Dermis microvascular lymphatic vessel endothelial cell (primary cell): Measurements from ENCODE around the gene NKAIN1. TPM values are rescaled to one million over a fixed set of nuclear protein-coding genes. Genes with fewer than 3 reads are reported as not detected.
"Not testable (repeated sequence)": the region's sequence is repeated elsewhere in the genome, so short reads cannot be mapped to it uniquely, and the experiment has no call there.

ENCODE experiments used
- DNase-seq, 2 donors: peaks; one replicate each; pipeline versions ENCODE4 v3.0.0 to v3.0.0-alpha.2; 2010; ENCODE audit warnings: low read depth in 2 of 2
- total RNA-seq: library from RNA; depleted of rRNA; stranded (reverse); fragments of >200 nt; gene quantifications from 2 replicates; pipeline ENCODE4 v1.2.1, GENCODE V29; 2014

NKAIN1 gene
- total RNA-seq, 1 donor from 2014 or later, result not detected

DNA sequence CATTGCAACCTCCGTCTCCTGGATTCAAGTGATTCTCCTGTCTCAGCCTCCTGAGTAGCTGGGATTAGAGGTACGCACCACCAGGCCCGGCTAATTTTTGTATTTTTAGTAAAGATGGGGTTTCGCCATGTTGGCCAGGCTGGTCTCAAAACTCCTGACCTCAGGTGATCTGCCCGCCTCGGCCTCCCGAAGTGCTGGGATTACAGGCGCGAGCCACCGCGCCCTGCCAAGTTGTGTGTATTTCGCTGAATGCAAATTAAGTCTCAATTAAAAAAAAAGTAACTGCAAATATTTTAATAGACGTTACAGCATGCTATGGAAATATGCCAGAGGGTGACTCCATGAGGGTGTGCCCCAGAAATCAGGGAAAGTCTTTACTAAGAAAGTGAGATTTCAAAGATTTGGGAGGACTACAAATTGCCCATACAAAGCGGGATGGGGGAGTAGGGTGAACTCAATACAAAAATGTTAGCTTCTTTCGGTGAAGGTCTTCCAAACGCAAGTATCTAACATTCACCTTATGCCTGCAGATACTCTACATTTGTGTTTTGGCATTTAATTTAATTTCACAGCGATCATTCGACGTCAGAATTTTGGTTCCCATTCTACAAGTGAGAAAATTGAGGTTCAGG is 85.6 kb downstream of the NKAIN1 start:
- no peak for DNase-seq

DNA sequence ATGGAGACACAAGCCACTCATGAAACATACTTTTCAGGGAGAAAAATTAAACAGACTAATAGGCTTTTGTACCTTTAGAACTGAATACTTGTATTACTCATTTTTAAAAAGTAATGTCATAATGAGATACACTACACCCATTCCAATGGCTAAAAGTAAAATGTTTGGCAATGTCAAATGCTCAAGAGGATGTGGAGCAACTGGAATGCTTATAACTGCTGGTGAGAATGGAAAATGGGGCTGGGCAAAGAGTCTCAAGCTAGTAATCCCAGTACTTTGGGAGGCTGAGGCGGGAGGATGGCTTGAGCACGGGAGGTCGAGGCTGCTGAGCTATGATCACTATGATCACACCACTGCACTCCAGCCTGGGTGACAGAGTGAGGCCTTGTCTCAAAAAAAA is 86.3 kb downstream of the NKAIN1 start:
- no peak for DNase-seq

DNA sequence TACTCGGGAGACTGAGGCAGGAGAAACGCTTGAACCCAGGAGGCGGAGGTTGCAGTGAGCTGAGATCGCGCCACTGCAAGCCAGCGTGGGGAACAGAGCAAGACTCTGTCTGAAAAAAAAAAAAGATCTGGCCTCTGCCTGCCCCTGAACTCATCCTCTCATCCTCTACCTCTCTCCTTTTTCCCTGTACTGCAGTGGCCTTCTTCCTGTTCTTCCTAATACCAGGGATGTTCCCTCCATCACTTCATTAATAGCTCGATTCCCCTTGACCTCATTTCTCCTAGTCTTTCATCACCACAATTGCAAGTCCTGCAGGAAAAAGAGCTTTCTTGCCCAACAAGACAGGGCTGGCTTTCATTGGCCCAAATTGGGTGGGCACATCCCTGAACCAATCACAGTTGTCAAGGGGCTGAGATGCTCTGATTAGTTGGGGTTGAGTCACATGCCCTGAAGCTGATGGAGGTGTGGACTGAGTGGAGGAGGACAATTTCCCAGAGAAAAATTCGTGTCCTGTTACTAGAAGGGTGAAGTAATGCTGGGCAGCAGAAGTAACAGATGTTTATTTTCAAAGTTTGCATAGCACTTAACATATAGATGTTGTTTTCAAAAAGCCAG is 87.4 kb downstream of the NKAIN1 start:
- peak in 1 of 2 donors; percentile 5 for DNase-seq

DNA sequence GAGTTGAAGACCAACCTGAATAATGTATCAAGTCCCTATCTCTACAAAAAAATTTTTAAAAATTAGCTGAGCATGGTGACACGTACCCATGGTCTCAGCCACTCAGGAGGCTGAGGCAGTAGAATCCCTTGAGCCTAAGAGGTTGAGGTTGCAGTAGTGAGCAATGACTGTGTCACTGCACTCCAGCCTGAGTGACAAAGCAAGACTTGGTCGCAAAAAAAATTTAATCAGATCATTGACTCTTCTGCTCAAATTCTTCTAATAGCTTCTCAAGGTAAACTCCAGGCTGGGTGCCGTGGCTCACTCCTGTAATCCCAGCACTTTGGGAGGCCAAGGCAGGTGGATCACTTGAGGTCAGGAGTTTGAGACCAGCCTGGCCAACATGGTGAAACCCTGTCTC is 88.3 kb downstream of the NKAIN1 start:
- DNase-seq, result no peak

DNA sequence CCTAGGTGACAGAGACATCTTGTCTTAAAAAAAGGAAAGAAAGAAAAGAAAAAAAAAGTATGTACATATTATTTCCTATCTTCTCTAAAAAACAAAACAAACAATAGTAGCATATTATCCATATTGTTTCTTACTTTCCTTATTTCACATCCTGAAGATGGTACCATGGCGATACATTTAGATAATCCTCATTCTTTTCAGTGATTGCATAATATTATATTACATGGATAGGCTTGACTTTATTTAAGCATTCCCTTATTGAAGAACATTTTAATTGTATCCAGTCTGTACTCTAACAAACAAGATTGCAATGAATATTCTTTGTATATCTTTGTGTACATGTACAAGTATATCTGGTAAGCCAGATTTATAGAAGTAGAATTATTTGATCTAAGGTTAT is 91.3 kb downstream of the NKAIN1 start:
- DNase-seq, result no peak

DNA sequence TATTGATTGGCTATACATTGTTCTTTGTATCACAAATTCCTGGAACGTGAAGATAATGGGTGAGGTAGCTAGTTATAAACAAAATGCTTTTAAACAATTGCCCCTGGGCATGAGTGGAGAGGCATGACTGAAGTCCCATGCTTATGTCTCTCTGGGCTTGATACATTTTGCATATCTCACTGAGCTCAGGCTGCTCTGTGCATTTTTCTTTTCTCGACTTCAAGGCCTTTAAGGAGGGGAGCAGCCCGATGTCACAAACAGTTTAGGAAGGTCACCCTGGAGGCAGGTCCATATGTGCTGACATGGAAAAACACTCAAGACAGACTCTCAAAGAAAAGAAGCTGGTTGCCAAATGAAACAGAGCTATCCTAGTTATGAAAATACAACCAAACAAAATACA is 94.0 kb downstream of the NKAIN1 start:
- no peak for DNase-seq

DNA sequence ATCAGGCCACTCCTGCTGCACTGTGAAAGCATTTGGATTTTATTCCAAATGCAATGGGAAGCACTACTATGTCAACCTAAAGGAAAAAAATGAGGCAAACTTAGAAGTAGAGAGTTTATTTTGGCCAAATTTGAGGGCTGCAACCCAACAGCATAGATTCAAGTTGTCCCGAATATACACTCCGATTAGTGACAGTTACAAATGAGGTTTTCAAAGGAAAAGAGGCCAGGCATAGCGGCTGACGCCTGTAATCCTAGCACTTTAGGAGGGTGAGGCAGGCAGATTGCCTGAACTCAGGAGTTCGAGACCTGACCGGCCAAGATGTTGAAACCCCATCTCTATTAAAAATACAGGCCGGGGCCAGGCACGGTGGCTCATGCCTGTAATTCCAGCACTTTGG is 95.2 kb downstream of the NKAIN1 start:
- no peak for DNase-seq

DNA sequence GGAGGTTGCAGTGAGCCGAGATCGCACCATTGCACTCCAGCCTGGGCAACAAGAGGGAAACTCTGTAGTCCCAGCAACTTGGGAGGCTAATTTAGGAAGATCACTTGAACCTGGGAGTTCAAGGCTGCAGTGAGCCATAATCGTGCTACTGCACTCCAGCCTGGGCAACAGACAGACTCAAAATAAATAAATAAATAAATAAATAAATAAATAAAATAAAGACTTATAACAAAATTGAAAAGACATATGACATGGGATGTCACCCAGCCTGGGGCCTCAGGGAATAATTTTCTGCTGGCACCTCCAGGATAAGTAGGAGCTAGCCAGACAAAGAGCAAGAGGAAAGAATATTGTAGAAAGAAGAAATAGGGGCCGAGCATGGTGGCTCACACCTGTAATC is 96.2 kb downstream of the NKAIN1 start:
- no peak for DNase-seq

DNA sequence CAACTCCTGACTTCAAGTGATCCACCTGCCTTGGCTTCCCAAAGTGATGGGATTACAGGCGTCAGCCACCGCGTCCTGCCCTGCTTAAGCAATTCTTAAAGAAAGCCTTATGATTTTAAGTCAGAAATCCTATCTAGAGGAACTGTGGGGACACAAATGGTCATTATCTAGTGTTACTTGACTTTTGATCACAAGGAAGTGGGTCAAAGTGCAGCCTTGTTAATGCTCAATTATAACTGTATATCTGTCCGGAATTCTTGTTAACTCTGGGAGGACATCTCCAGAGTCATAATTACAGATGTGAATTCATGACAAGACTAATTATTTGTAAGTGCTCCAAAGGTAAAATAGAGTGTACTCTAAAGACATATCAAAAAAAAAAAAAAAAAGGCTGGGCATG is 97.3 kb downstream of the NKAIN1 start:
- no peak for DNase-seq

DNA sequence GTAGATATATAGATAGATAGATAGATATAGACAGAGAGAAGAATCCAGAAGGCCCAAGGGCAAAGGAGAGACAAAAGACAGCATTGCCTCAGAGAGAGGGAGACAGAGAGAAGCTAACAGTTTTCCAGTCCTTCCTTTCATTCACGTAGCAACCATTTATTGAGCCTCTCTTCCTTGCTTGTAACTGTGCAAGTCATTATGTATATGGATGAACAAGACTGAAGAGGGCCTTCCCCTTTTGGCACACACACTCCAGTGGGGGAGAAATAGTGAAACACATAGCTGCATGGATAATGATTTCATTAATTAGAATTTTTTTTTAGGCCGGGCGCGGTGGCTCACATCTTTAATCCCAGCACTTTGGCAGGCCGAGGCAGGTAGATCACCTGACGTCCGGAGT is 99.4 kb downstream of the NKAIN1 start:
- DNase-seq, result no peak

DNA sequence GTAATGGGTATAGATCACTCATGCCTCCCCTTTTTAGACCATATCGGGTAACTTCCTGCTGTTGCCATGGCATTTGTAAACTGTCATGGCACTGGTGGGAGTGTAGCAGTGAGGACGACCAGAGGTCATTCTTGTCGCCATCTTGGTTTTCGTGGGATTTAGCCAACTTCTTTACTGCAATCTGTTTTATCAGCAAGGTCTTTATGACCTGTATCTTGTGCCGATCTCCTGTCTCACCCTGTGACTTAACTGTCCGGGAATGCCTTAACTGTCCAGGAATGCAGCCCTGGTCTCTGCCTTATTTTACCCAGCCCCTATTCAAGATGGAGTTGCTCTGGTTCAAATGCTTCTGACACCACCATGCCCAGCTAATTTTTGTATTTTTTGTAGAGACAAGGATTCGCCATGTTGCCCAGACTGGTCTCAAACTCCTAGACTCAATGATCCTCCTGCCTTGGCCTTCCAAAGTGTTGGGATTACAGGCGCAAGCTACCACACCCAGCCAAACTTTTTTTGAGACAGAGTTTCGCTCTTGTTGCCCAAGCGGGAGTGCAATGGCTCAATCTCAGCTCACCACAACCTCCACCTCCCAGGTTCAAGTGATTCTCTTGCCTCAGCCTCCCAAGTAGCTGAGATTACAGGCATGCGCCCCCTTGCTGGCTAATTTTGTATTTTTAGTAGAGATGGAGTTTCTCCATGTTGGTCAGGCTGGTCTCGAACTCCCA is 100.7 kb downstream of the NKAIN1 start:
- not testable (repeated sequence) for DNase-seq

DNA sequence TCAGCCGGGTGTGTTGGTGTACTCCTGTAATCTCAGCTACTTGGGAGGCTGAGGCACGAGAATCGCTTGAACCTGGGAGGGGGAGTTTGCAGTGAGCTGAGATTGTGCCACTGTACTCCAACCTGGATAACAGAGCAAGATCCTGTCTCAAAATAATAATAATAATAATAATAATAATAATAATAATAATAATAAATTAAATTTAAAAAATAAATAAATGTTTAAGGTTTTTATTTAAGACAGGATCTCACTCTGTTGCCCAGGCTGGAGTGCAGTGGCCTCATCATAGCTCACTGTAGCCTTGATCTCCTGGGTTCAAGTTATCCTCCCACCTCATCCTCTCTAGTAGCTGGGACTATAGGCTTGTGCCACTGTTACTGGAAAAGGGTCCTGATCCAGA is 101.8 kb downstream of the NKAIN1 start:
- DNase-seq, result not testable (repeated sequence)

DNA sequence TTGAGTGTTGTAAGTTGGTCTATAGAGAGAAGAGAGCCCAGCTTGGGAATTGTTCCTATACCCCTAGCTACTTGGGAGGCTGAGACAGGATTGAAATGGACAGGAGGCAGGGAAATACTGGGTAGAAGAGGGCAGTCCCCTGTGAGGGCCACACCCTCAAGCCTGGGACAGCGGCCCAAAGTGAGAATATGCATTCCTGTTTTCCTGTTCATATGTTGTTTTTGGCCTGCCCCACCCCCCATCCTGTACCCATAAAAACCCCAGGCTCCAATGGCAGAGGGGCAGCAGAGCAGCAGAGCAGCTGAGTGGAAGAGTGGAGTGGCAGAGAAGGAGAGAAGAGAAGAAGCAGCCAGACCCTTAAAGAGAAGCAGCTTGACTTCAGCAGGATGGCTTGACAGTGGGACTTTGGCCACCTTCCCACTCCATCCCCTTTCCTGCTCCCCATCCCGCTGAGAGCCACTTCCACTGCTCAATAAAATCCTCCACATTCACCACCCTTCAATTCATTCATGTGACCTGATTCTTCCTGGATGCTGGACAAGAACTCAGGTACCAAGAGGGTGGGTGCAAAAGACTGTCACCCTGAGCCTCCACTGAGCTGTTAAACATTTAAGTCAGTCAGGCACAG is 103.6 kb downstream of the NKAIN1 start:
- DNase-seq, result no peak

DNA sequence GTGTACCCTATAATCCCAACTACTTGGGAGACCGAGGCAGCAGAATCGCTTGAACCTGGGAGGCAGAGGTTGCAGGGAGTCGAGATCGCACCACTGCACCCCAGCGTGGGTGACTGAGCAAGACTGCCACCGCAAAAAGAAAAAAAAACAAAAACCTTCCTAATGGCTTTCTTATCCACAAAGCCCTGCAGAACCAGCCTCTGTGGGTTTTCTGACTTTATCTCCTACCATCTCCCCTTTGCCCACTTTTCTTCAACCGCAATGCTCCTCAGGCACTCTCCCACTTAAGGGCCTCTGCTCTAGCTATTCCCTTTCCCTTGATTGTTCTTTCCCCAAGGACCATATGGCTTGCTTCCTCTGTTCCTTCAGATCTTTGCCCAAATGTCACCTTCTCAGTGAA is 106.3 kb downstream of the NKAIN1 start:
- no peak for DNase-seq

Other genes with a start within 250 kb of the NKAIN1 start
- gene PUM1, start 174.2 kb downstream of the NKAIN1 start, total RNA-seq, result 58.5 and 79.9 TPM in 2 replicates
- gene SNRNP40, start 56.9 kb upstream of the NKAIN1 start, total RNA-seq, result 117 and 148 TPM in 2 replicates
- 20.2 and 24.4 TPM in 2 replicates for gene ZCCHC17, start 57.1 kb upstream of the NKAIN1 start, total RNA-seq
- gene FABP3, start 133.2 kb upstream of the NKAIN1 start, total RNA-seq, result 0.13 and 1.3 TPM in 2 replicates
- 5.9 and 15.0 TPM in 2 replicates for gene SERINC2, start 173.3 kb upstream of the NKAIN1 start, total RNA-seq